ENCODE data around the gene PRPF40A.

DNA sequence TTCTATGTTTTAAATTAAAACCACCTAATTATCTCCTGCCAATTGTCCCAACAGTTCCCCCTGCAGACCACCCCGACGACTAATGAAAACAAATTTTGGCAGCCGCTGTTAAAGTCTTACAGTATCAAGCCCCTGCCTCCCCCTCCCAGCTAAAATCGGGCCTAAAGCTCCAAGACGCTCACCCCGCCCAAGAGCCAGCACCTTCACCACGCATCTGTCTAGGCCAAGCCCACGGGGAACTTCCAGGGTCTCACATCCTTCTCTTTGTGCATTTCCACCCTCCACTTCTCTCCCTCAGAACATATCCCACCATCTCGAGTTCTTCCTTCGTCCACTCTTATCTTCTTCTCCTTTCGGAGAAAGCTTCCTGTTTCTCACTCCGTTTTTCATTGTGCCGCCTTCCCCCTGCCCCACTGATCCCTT lies 445 bp downstream of the PRPF40A start:
- TF ChIP-seq POLR2AphosphoS5 (IDR thresholded peaks at IDR 0.05; ENCODE audit: low read depth, low read length) (no peak), TAF1 (IDR thresholded peaks at IDR 0.05; ENCODE audit: borderline replicate concordance, low read depth, low read length) (no peak), POLR2A (IDR thresholded peaks at IDR 0.05; ENCODE audit: low read depth, low read length) (no peak)

All from GM12892 (cell line).